Stimulated activated CD8-positive, alpha-beta memory T cell treated with anti-CD3 and anti-CD28 coated beads, Interleukin-4, amount 100 ng/mL, for 24 hours (primary cell): ENCODE data around the gene DPH1.

Experiments used
- DNase-seq: peaks from one replicate; pipeline ENCODE4 v3.0.0-alpha.2; 2020; ENCODE audit warnings: low read depth

Gene DPH1

DNA sequence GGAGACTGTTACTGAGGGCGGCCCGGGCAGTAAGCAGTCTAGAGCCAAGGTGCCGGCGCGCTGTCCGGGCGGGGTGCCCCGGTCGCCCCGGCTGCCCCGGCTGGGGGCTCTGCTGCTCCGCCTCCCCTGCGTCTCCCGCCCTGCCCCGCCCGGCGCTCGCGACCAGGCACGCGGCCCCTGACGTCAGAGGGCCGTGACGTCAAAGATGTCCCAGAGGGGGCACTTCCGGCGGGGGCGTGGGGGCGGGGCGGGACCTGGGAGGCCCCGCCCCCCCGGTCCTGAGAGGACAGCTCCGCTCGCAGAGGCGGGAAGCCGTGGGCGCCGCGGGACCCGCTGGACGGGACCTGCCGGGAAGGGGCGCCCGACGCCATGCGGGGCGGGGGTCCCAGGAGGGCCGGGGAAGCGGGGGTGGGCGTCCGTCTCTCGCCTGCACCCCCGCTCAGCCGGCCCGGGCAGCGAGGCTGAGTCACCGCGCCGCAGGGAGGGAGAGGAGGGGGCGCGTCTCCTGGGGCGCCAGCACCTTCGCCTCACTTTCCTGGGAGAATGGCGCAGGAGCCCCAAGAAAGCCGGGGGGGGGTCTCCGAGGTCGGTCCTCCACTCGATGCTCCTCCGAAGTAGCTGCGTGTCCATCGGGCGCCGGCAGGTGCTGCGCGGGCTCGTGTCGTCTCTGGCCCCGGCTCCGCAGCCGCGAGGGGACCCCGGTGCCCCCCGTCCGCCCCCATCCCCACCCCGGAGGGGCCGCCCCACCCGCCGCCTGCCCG lies 20.5 kb downstream of the DPH1 start:
- DNase-seq, result peak; percentile 54

- DNase-seq, result no peak
Observed at GRCh38 chr17:2051061-2051932, 21.3 kb downstream of the DPH1 start.

DNA sequence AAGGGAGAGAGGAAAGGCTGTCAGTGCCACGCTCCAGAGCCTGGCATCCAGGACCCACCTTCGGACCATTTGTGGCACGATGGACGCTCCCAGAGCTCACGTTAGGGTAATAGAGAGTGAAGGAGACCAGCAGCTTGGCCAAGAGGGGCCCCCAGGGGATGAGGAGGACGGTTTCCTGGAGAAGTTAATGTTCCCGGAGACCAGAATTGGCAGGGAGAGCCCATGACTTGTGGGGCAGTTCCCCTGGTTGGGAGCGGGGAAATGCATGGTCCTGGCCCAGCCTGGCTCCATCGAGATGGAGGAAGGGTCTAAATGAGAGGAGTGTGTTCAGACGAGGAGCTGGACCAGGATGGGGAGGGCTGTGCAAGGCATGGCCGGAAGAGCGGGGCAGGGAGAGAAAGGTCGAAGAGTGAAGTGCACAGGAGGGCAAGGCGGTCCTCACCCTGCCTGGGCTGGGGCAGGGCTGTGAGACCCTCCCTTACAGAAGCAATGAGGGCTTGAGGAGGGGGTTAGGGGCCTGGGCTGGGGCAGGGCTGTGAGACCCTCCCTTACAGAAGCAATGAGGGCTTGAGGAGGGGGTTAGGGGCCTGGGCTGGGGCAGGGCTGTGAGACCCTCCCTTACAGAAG lies 22.1 kb downstream of the DPH1 start:
- no peak for DNase-seq

GRCh38 chr17:2053380-2054261 lies 23.7 kb downstream of the DPH1 start:
- DNase-seq, result peak; percentile 78

GRCh38 chr17:2054262-2054511 lies 24.2 kb downstream of the DPH1 start:
- DNase-seq, result no peak

GRCh38 chr17:2054512-2055291 lies 24.7 kb downstream of the DPH1 start, which contains the start of gene HIC1:
TSS of gene HIC1 (plus strand) at chr17:2055103. CDS start at chr17:2056691, 1,588 bp downstream.
- peak; percentile 68 for DNase-seq

GRCh38 chr17:2055292-2056205 lies 25.6 kb downstream of the DPH1 start:
- no peak for DNase-seq

DNA sequence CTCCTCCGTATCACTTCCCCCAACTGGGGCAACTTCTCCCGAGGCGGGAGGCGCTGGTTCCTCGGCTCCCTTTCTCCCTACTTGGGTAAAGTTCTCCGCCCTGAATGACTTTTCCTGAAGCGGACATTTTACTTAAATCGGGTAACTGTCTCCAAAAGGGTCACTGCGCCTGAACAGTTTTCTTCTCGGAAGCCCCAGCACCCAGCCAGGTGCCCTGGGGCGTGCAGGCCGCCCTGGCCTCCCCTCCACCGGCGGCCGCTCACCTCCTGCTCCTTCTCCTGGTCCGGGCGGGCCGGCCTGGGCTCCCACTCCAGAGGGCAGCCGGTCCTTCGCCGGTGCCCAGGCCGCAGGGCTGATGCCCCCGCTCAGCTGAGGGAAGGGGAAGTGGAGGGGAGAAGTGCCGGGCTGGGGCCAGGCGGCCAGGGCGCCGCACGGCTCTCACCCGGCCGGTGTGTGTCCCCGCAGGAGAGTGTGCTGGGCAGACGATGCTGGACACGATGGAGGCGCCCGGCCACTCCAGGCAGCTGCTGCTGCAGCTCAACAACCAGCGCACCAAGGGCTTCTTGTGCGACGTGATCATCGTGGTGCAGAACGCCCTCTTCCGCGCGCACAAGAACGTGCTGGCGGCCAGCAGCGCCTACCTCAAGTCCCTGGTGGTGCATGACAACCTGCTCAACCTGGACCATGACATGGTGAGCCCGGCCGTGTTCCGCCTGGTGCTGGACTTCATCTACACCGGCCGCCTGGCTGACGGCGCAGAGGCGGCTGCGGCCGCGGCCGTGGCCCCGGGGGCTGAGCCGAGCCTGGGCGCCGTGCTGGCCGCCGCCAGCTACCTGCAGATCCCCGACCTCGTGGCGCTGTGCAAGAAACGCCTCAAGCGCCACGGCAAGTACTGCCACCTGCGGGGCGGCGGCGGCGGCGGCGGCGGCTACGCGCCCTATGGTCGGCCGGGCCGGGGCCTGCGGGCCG lies 26.5 kb downstream of the DPH1 start:
- no peak for DNase-seq

GRCh38 chr17:2057175-2057759 lies 27.3 kb downstream of the DPH1 start:
- no peak for DNase-seq

GRCh38 chr17:2057760-2058585 lies 28.0 kb downstream of the DPH1 start:
- DNase-seq, result no peak

DNA sequence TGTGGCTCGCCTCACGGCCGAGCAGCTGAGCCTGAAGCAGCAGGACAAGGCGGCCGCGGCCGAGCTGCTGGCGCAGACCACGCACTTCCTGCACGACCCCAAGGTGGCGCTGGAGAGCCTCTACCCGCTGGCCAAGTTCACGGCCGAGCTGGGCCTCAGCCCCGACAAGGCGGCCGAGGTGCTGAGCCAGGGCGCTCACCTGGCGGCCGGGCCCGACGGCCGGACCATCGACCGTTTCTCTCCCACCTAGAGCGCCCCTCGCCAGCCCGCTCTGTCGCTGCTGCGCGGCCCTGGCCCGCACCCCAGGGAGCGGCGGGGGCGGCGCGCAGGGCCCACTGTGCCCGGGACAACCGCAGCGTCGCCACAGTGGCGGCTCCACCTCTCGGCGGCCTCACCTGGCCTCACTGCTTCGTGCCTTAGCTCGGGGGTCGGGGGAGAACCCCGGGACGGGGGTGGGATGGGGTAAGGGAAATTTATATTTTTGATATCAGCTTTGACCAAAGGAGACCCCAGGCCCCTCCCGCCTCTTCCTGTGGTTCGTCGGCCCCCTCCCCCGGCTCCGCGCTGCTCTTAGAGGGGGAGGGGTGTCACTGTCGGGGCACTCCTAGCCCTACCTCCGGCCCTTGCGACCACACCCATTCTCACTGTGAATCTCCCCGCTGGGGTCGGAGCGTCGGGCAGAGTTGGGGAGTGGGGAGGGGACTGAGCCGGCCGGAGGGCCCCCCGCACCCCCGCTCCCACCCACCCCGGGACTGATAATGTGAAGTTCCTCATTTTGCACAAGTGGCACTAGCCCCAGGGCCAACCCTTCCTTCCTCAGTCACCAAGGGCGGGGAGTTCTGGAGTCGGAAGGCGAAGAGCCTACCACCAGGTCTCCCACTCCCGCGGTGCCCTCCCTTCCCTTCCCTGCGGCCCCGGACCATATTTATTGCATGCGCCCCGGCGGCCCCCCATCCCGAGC lies 28.9 kb downstream of the DPH1 start:
- no peak for DNase-seq

- no peak for DNase-seq
Observed at GRCh38 chr17:2059547-2060384, 29.8 kb downstream of the DPH1 start.

DNA sequence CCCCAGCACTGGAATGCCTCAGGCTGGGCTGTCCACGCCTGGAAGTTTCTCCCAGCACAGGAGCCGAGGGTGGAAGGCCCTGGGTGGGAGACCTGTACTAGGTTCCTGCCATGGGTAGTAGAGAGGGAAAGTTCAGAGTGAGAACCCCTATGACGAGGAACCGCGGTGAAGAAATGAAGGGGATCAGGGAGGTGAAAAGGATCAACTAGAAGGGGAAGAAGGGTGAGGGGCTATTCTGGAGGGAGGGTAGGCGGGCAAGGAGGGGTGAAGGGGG lies 30.4 kb downstream of the DPH1 start:
- no peak for DNase-seq

GRCh38 chr17:2060681-2061440 lies 30.9 kb downstream of the DPH1 start:
- DNase-seq, result no peak

DNA sequence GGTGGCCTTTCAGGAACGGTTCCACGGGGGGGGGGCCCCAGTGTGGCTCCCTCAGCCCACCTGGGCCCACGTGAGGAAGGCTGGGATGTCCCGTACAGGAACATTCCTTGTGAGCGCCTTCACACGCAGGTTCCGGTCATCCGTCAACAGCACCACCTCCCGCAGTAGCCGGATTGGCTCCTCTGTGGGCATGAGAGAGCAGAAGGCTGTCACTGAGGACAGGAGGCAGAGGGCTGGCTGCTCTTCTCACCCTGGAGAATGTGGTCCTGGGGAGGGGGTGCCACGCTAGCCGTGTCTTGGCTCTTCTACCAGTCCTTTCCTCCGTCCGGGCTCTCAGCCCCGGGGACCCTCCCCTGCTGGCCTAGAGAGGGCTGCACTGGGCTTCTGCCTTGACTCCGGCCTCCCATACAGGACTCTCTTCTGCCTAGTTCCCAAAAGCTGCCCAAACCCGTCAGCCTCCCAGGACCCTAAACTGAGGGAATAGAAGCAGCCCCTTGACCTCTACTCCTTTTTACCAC lies 31.5 kb downstream of the DPH1 start:
- DNase-seq, result no peak
